HepG2 (cell line): ENCODE data around the gene PPCDC. TPM values are rescaled to one million over a fixed set of nuclear protein-coding genes. Genes with fewer than 3 reads are reported as not detected.

Experiments used
- ARID5B ChIP-seq: IDR thresholded peaks from 2 replicates; pipeline ENCODE4 v1.4.0; 2020; ENCODE audit warnings: mild to moderate bottlenecking, missing genetic modification reagents
- ETV6 ChIP-seq: sonication (generic); formaldehyde crosslinking; conservative IDR thresholded peaks from 2 replicates; pipeline ENCODE4 v1.4.0; 2020; ENCODE audit warnings: missing genetic modification reagents
- KDM6A ChIP-seq: IDR thresholded peaks from 2 replicates; pipeline ENCODE4 v1.6.1; 2016; ENCODE audit warnings: low read depth
- KLF15 ChIP-seq: sonication (generic); formaldehyde crosslinking; IDR thresholded peaks from 2 replicates; pipeline ENCODE4 v1.8.1; 2023; ENCODE audit warnings: borderline replicate concordance, mild to moderate bottlenecking, inconsistent platforms, missing genetic modification reagents, mixed read lengths
- MED13 ChIP-seq: sonication (generic); formaldehyde crosslinking; IDR thresholded peaks from 2 replicates; pipeline ENCODE4 v1.5.0; 2020; ENCODE audit warnings: missing genetic modification reagents
- MLLT10 ChIP-seq: sonication (generic); formaldehyde crosslinking; IDR thresholded peaks from 2 replicates; pipeline ENCODE4 v1.4.0; 2020; ENCODE audit warnings: missing genetic modification reagents
- MTF1 ChIP-seq: sonication (generic); formaldehyde crosslinking; IDR thresholded peaks from 2 replicates; pipeline ENCODE4 v1.5.0; 2020; ENCODE audit warnings: missing genetic modification reagents
- NR0B2 ChIP-seq: sonication (generic); formaldehyde crosslinking; IDR thresholded peaks from 2 replicates; pipeline ENCODE4 v1.4.0; 2020; ENCODE audit warnings: mild to moderate bottlenecking, missing genetic modification reagents
- NR3C1 ChIP-seq: sonication (generic); formaldehyde crosslinking; IDR thresholded peaks from 2 replicates; pipeline ENCODE4 v1.4.0; 2020; ENCODE audit warnings: missing genetic modification reagents
- SMC3 ChIP-seq: IDR thresholded peaks from 2 replicates; pipeline ENCODE4 v1.6.1; 2011; ENCODE audit warnings: low read length, improper control_type of control experiment
- SNRNP70 ChIP-seq: fragments of 200-400 bp; formaldehyde crosslinking; IDR thresholded peaks from 2 replicates; pipeline ENCODE4 v1.6.1; 2017; ENCODE audit warnings: mild to moderate bottlenecking, low read depth, low read length, moderate library complexity
- U2AF2 ChIP-seq: fragments of 200-400 bp; formaldehyde crosslinking; IDR thresholded peaks from 2 replicates; pipeline ENCODE4 v1.6.1; 2017; ENCODE audit warnings: low read depth, mild to moderate bottlenecking, low read length
- ZNF138 ChIP-seq: sonication (generic); formaldehyde crosslinking; IDR thresholded peaks from 2 replicates; pipeline ENCODE4 v1.5.0; 2020; ENCODE audit warnings: mild to moderate bottlenecking, low read depth, missing genetic modification reagents
- ZNF20 ChIP-seq: sonication (generic); formaldehyde crosslinking; IDR thresholded peaks from 2 replicates; pipeline ENCODE4 v1.4.0; 2020; ENCODE audit warnings: mild to moderate bottlenecking, moderate library complexity, missing genetic modification reagents
- ZNF530 ChIP-seq: sonication (generic); formaldehyde crosslinking; IDR thresholded peaks from 2 replicates; pipeline ENCODE4 v1.5.0; 2020; ENCODE audit warnings: low read depth, mild to moderate bottlenecking, missing genetic modification reagents
- ZNF570 ChIP-seq: sonication (generic); formaldehyde crosslinking; IDR thresholded peaks from 2 replicates; pipeline ENCODE4 v1.4.0; 2020; ENCODE audit warnings: mild to moderate bottlenecking, missing genetic modification reagents, borderline replicate concordance
- ZNF749 ChIP-seq: sonication (generic); formaldehyde crosslinking; IDR thresholded peaks from 2 replicates; pipeline ENCODE4 v1.8.0; 2022; ENCODE audit warnings: mild to moderate bottlenecking, missing genetic modification reagents, moderate library complexity, borderline replicate concordance
- polyA plus RNA-seq, 8 experiments: library from polyadenylated mRNA; depleted of rRNA in 3 of 8; stranded (reverse) in 7 of 8; unstranded in 1 of 8; fragments of >200 nt; fragmentation: Illumina TruSeq in 4 of 8; extraction: Trizol in 4 of 8; gene quantifications; 2 replicates each; pipeline versions ENCODE4 v1.2.1 to v1.2.3, GENCODE V29; 2011 to 2016; ENCODE audit warnings: low read depth in 4 of 8, missing spikeins in 1 of 8, mixed read lengths in 1 of 8; ENCODE audit not compliant: insufficient read depth in 1 of 8
- total RNA-seq, 5 experiments: library from RNA; depleted of rRNA; stranded (reverse); fragments of >200 nt; fragmentation: Illumina TruSeq; extraction: Trizol; gene quantifications; 2 replicates each; pipeline ENCODE4 v1.2.3, GENCODE V29; 2016; ENCODE audit warnings: low read depth in 1 of 5
- TF ChIP-seq, protein P1 (sequence below): sonication (generic); formaldehyde crosslinking; IDR thresholded peaks from 2 replicates; pipeline ENCODE4 v1.4.0; 2020; ENCODE audit warnings: mild to moderate bottlenecking, missing genetic modification reagents
- TF ChIP-seq, protein P2 (sequence below): IDR thresholded peaks from 2 replicates; pipeline ENCODE4 v1.6.1; 2016; ENCODE audit warnings: mild to moderate bottlenecking
- TF ChIP-seq, protein P3 (sequence below): sonication (generic); formaldehyde crosslinking; IDR thresholded peaks from 2 replicates; pipeline ENCODE4 v1.5.1; 2020; ENCODE audit warnings: missing genetic modification reagents, mild to moderate bottlenecking, borderline replicate concordance

Gene PPCDC
- total and polyA plus RNA-seq, 2 of the 13 experiments (the other 11 are each of a cell fraction or from before 2014, with no cell fraction given) = 12.3 to 12.8 TPM

DNA sequence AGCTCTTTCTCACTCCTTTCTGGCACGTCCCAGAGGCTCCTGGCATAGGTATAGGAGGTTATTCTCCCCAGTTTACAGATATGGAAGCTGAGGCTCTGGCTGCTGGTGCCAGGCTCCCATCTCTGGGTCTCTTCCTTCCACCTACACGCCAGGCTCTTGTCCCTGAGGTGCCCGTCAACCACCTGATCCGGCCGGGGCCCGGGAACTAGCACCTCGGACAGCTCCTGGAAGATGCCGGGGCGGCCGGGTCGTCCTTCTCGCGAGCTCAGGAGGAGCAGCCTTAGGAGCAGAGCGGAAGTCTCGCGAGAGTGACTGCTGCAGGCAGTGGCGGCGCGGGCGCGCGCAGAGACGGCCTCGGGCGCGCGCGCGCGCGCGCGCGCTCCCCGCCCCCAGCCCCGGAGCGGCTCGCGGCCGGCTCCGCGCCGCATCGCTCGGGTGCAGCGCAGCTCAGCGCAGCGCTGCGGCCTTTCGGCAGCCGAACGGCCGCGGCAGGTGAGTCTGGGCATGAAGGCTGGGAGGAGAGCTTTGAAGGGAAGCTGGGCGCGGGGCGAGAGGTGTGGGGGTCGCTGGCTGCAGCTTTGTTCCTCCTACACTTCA is 28.1 kb upstream of the PPCDC start, which contains the start of gene SCAMP5 (continued):
- TF ChIP-seq ZNF530 (CRISPR knock-in tag) (peak; percentile 79; the same call in 1 of the 2 replicates), NR0B2 (peak; percentile 90; the same call in 1 of the 2 replicates), U2AF2 (no peak), SNRNP70 (no peak), NR3C1 (no peak), ZNF138 (CRISPR knock-in tag) (peak; percentile 89), MTF1 (CRISPR knock-in tag) (peak; percentile 90; the same call in 1 of the 2 replicates), MED13 (CRISPR knock-in tag) (peak; percentile 73; the same call in 1 of the 2 replicates), ZNF570 (CRISPR knock-in tag) (no peak), SMC3 (no peak), ZNF749 (CRISPR knock-in tag) (peak; percentile 69; the same call in 1 of the 2 replicates), ARID5B (CRISPR knock-in tag) (peak; percentile 55; the same call in 1 of the 2 replicates), MLLT10 (CRISPR knock-in tag) (no peak), KLF15 (CRISPR knock-in tag) (peak; percentile 97), ZNF20 (no peak), KDM6A (CRISPR knock-in tag) (no peak), ETV6 (CRISPR knock-in tag) (peak; percentile 77; the same call in 1 of the 2 replicates)
- TF ChIP-seq, protein P1, sequence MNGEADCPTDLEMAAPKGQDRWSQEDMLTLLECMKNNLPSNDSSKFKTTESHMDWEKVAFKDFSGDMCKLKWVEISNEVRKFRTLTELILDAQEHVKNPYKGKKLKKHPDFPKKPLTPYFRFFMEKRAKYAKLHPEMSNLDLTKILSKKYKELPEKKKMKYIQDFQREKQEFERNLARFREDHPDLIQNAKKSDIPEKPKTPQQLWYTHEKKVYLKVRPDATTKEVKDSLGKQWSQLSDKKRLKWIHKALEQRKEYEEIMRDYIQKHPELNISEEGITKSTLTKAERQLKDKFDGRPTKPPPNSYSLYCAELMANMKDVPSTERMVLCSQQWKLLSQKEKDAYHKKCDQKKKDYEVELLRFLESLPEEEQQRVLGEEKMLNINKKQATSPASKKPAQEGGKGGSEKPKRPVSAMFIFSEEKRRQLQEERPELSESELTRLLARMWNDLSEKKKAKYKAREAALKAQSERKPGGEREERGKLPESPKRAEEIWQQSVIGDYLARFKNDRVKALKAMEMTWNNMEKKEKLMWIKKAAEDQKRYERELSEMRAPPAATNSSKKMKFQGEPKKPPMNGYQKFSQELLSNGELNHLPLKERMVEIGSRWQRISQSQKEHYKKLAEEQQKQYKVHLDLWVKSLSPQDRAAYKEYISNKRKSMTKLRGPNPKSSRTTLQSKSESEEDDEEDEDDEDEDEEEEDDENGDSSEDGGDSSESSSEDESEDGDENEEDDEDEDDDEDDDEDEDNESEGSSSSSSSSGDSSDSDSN (CRISPR knock-in tag) = peak; percentile 29; the same call in 1 of the 2 replicates
- TF ChIP-seq, protein P2, sequence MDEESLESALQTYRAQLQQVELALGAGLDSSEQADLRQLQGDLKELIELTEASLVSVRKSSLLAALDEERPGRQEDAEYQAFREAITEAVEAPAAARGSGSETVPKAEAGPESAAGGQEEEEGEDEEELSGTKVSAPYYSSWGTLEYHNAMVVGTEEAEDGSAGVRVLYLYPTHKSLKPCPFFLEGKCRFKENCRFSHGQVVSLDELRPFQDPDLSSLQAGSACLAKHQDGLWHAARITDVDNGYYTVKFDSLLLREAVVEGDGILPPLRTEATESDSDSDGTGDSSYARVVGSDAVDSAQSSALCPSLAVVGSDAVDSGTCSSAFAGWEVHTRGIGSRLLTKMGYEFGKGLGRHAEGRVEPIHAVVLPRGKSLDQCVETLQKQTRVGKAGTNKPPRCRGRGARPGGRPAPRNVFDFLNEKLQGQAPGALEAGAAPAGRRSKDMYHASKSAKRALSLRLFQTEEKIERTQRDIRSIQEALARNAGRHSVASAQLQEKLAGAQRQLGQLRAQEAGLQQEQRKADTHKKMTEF (CRISPR knock-in tag) = peak; percentile 47; the same call in 1 of the 2 replicates
- TF ChIP-seq, protein P3, sequence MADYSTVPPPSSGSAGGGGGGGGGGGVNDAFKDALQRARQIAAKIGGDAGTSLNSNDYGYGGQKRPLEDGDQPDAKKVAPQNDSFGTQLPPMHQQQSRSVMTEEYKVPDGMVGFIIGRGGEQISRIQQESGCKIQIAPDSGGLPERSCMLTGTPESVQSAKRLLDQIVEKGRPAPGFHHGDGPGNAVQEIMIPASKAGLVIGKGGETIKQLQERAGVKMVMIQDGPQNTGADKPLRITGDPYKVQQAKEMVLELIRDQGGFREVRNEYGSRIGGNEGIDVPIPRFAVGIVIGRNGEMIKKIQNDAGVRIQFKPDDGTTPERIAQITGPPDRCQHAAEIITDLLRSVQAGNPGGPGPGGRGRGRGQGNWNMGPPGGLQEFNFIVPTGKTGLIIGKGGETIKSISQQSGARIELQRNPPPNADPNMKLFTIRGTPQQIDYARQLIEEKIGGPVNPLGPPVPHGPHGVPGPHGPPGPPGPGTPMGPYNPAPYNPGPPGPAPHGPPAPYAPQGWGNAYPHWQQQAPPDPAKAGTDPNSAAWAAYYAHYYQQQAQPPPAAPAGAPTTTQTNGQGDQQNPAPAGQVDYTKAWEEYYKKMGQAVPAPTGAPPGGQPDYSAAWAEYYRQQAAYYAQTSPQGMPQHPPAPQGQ (CRISPR knock-in tag) = no peak
